Astrocyte (in vitro differentiated cells and primary cell): ENCODE results near the gene RABGAP1L. TPM values are rescaled to one million over a fixed set of nuclear protein-coding genes. Genes with fewer than 3 reads are reported as not detected.

Experiments used
- DNase-seq: peaks from one replicate; pipeline ENCODE4 v3.0.0-alpha.2; 2010; ENCODE audit warnings: low read depth
- FAIRE-seq: peaks from 2 replicates; lab custom pipeline; 2011; peaks lifted over from hg19 to GRCh38; lab: Jason Lieb, UNC
- H2AFZ ChIP-seq: 2 replicates; pipeline ENCODE4 v1.6.0; 2012; ENCODE audit warnings: low read depth, low read length, inconsistent platforms
- H3K27ac ChIP-seq: 2 replicates; pipeline ENCODE4 v1.5.1; 2011; ENCODE audit warnings: low read depth, low read length, inconsistent platforms
- H3K27me3 ChIP-seq: 2 replicates; pipeline ENCODE4 v1.6.0; 2011; ENCODE audit warnings: low read length, inconsistent platforms; ENCODE audit not compliant: insufficient read depth
- H3K36me3 ChIP-seq: 2 replicates; pipeline ENCODE4 v1.5.1; 2011; ENCODE audit warnings: low read length, inconsistent platforms; ENCODE audit not compliant: insufficient read depth
- H3K4me1 ChIP-seq: 2 replicates; pipeline ENCODE4 v1.5.1; 2011; ENCODE audit warnings: low read length, inconsistent platforms; ENCODE audit not compliant: insufficient read depth
- H3K4me2 ChIP-seq: 2 replicates; pipeline ENCODE4 v1.6.0; 2012; ENCODE audit warnings: low read length, inconsistent platforms
- H3K4me3 ChIP-seq: 2 replicates; pipeline ENCODE4 v1.5.1; 2011; ENCODE audit warnings: low read depth, mild to moderate bottlenecking, low read length, inconsistent platforms; ENCODE audit not compliant: insufficient read depth
- H3K79me2 ChIP-seq: 2 replicates; pipeline ENCODE4 v1.6.0; 2012; ENCODE audit warnings: mild to moderate bottlenecking, low read length, inconsistent platforms; ENCODE audit not compliant: insufficient read depth
- H3K9ac ChIP-seq: 2 replicates; pipeline ENCODE4 v1.6.0; 2012; ENCODE audit warnings: mild to moderate bottlenecking, low read length, inconsistent platforms
- H3K9me3 ChIP-seq: 2 replicates; pipeline ENCODE4 v1.5.1; 2012; ENCODE audit warnings: low read depth, mild to moderate bottlenecking, low read length, inconsistent platforms; ENCODE audit not compliant: insufficient read depth
- H4K20me1 ChIP-seq: 2 replicates; pipeline ENCODE4 v1.6.0; 2012; ENCODE audit warnings: low read length, inconsistent platforms; ENCODE audit not compliant: insufficient read depth
- H3K27ac Mint-ChIP-seq: one replicate; pipeline ENCODE4 v1.8.0; 2021; ENCODE audit warnings: mild to moderate bottlenecking, mixed read lengths; ENCODE audit not compliant: unreplicated experiment
- H3K27me3 Mint-ChIP-seq: one replicate; pipeline ENCODE4 v1.8.0; 2021; ENCODE audit warnings: low read depth, mixed read lengths; ENCODE audit not compliant: unreplicated experiment
- H3K36me3 Mint-ChIP-seq: one replicate; pipeline ENCODE4 v1.8.0; 2021; ENCODE audit warnings: low read depth, mixed read lengths; ENCODE audit not compliant: unreplicated experiment
- H3K4me1 Mint-ChIP-seq: one replicate; pipeline ENCODE4 v1.8.0; 2021; ENCODE audit warnings: low read depth, mixed read lengths; ENCODE audit not compliant: unreplicated experiment
- H3K4me3 Mint-ChIP-seq: one replicate; pipeline ENCODE4 v1.8.0; 2021; ENCODE audit warnings: mild to moderate bottlenecking, moderate library complexity, mixed read lengths; ENCODE audit not compliant: unreplicated experiment
- H3K9me3 Mint-ChIP-seq: one replicate; pipeline ENCODE4 v1.8.0; 2021; ENCODE audit warnings: mild to moderate bottlenecking, mixed read lengths; ENCODE audit not compliant: unreplicated experiment
- EZH2 ChIP-seq: IDR thresholded peaks from 2 replicates; pipeline ENCODE4 v1.6.1; 2012; ENCODE audit warnings: mild to moderate bottlenecking, low read length, inconsistent platforms; ENCODE audit not compliant: insufficient read depth
- total RNA-seq: library from RNA; stranded (reverse); gene quantifications from 2 replicates; pipeline ENCODE4 v1.2.1, GENCODE V29; 2021
- TF ChIP-seq, protein P1 (sequence below): IDR thresholded peaks from 2 replicates; pipeline ENCODE4 v1.5.1; 2011; ENCODE audit warnings: low read depth, mild to moderate bottlenecking, inconsistent platforms, low read length, moderate library complexity; ENCODE audit not compliant: insufficient read depth

The RABGAP1L gene
- total RNA-seq, 1 donor from 2014 or later: 40.2 TPM

DNA sequence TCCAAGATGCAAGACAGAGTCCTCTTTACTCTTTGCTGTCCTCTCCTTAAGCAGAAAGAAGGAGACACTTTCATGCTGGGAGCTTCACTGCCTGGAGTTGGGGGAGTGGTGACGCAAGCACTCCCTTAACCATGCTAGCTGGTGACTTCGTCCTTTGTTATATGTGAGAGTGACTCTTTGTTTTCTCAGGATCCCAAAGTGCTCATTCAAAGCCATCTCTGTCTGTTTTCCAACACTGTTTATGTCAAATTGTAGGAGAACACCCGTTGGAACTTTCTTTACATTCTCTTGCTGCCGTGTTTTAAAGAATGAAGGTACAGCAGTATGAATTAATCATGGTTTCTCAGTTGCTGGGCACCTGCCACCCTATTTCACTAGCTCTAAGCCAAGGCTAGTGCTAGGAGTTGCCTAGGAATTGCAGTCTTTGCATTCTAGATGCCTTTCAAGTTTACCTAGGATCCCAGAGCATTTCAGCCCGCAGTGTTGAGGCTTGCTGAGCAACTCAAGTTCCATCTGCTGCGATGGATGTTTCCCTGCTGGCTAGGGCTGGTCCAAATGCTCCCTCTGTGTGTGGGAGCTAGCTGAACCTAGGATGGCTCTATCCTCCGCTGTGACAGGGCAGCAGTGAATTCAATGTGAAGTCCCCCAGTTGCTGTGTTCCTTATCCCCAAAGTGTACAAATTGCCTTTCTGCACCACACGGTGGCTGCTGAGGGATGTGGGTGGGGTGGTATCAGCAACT lies 205.8 kb downstream of the RABGAP1L start:
- no peaks in the 10 kb centered on the region for H3K27me3 Mint-ChIP-seq
- Histone ChIP-seq H3K4me1 (no peaks in the 10 kb centered on the region), H3K4me2 (no peak overlapping the region), H3K27ac (no peak overlapping the region), H2AFZ (no peak overlapping the region), H3K79me2 (no peaks in the 10 kb centered on the region), H3K9me3 (no peaks in the 10 kb centered on the region), H3K4me3 (no peak overlapping the region), H3K27me3 (no peaks in the 10 kb centered on the region), H3K9ac (no peak overlapping the region), H4K20me1 (no peaks in the 10 kb centered on the region), H3K36me3 (no peaks in the 10 kb centered on the region)
- no peak overlapping the region for H3K4me3 Mint-ChIP-seq
- no peaks in the 10 kb centered on the region for H3K4me1 Mint-ChIP-seq
- FAIRE-seq (no peak), DNase-seq (no peak)
- TF ChIP-seq, protein P1, sequence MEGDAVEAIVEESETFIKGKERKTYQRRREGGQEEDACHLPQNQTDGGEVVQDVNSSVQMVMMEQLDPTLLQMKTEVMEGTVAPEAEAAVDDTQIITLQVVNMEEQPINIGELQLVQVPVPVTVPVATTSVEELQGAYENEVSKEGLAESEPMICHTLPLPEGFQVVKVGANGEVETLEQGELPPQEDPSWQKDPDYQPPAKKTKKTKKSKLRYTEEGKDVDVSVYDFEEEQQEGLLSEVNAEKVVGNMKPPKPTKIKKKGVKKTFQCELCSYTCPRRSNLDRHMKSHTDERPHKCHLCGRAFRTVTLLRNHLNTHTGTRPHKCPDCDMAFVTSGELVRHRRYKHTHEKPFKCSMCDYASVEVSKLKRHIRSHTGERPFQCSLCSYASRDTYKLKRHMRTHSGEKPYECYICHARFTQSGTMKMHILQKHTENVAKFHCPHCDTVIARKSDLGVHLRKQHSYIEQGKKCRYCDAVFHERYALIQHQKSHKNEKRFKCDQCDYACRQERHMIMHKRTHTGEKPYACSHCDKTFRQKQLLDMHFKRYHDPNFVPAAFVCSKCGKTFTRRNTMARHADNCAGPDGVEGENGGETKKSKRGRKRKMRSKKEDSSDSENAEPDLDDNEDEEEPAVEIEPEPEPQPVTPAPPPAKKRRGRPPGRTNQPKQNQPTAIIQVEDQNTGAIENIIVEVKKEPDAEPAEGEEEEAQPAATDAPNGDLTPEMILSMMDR: no peak
- TF ChIP-seq EZH2: no peak
- H3K9me3 Mint-ChIP-seq: no peaks in the 10 kb centered on the region
- H3K27ac Mint-ChIP-seq: no peak overlapping the region
- no peaks in the 10 kb centered on the region for H3K36me3 Mint-ChIP-seq

DNA sequence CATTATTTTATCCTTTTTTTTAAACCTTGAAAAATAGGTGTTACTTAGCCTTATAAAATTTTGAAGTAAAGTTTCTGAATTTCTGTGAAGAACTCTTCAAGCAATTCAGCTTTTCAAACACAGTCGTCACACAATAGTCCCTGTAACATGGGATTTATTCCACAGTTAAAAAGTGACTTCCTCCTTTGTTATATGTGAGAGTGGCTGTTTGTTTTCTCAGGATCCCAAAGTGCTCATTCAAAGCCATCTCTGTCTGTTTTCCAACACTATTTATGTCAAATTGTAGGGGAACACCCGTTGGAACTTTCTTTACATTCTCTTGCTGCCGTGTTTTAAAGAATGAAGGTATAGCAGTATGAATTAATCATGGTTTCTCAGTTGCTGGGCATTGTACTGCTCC lies 207.6 kb downstream of the RABGAP1L start:
- no peaks in the 10 kb centered on the region for H3K79me2 ChIP-seq
- Mint-ChIP-seq H3K9me3 (no peaks in the 10 kb centered on the region), H3K4me3 (no peak overlapping the region), H3K4me1 (no peaks in the 10 kb centered on the region), H3K36me3 (no peaks in the 10 kb centered on the region), H3K27ac (no peak overlapping the region), H3K27me3 (no peaks in the 10 kb centered on the region)
- H3K4me1 ChIP-seq: no peaks in the 10 kb centered on the region
- no peaks in the 10 kb centered on the region for H3K36me3 ChIP-seq
- no peaks in the 10 kb centered on the region for H3K27me3 ChIP-seq
- H3K4me2 ChIP-seq: no peak overlapping the region
- no peak for TF ChIP-seq EZH2
- TF ChIP-seq, protein P1: no peak
- FAIRE-seq: no peak
- H3K4me3 ChIP-seq: no peak overlapping the region
- no peak for DNase-seq
- no peak overlapping the region for H3K27ac ChIP-seq
- no peak overlapping the region for H3K9ac ChIP-seq
- no peaks in the 10 kb centered on the region for H3K9me3 ChIP-seq
- H4K20me1 ChIP-seq: no peaks in the 10 kb centered on the region
- no peak overlapping the region for H2AFZ ChIP-seq

DNA sequence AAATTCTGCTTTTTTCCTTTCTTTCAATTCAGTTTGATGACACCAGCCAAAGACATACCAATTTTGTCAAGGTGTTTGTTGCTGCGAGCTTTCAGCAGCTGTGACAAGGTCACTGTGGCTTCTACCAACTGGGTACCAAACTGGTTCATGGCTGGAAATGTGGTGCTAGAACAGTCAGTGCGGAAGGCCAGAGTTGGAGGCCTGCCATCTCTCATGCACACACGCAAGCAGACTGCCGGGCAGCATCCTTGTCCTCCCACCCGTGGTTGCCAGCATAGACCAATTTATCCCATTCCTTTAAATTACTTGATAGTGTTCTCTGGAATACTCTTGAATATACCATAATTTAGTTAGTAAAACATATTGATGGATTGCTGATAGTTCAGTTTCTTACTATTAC lies 208.6 kb downstream of the RABGAP1L start:
- Histone ChIP-seq H4K20me1 (no peaks in the 10 kb centered on the region), H3K27ac (no peak overlapping the region), H3K9me3 (no peaks in the 10 kb centered on the region), H3K36me3 (no peaks in the 10 kb centered on the region), H3K27me3 (no peaks in the 10 kb centered on the region), H2AFZ (no peak overlapping the region), H3K79me2 (no peaks in the 10 kb centered on the region), H3K4me1 (no peaks in the 10 kb centered on the region), H3K4me3 (no peak overlapping the region), H3K9ac (no peak overlapping the region), H3K4me2 (no peak overlapping the region)
- H3K27me3 Mint-ChIP-seq: no peaks in the 10 kb centered on the region
- no peaks in the 10 kb centered on the region for H3K36me3 Mint-ChIP-seq
- no peak for FAIRE-seq
- TF ChIP-seq, protein P1: no peak
- TF ChIP-seq EZH2: no peak
- no peaks in the 10 kb centered on the region for H3K9me3 Mint-ChIP-seq
- H3K4me3 Mint-ChIP-seq: no peak overlapping the region
- DNase-seq: no peak
- H3K4me1 Mint-ChIP-seq: no peaks in the 10 kb centered on the region
- no peak overlapping the region for H3K27ac Mint-ChIP-seq
